IPS-20b (cell line): Measurements from ENCODE around the gene KCNE1.

Experiments
- H3K27ac ChIP-seq: one replicate; pipeline ENCODE4 v1.5.1; 2013; ENCODE audit warnings: low read length
- H3K27me3 ChIP-seq: 2 replicates; pipeline ENCODE4 v1.6.1; 2013; ENCODE audit warnings: mild to moderate bottlenecking, low read length, inconsistent platforms; ENCODE audit not compliant: insufficient read depth
- H3K36me3 ChIP-seq: 2 replicates; pipeline ENCODE4 v1.6.1; 2013; ENCODE audit warnings: low read depth, mild to moderate bottlenecking, inconsistent platforms, low read length, moderate library complexity; ENCODE audit not compliant: insufficient read depth
- H3K4me1 ChIP-seq: 2 replicates; pipeline ENCODE4 v1.6.1; 2013; ENCODE audit warnings: mild to moderate bottlenecking, control low read depth, inconsistent platforms, low read length, moderate library complexity; ENCODE audit not compliant: insufficient read depth
- H3K4me3 ChIP-seq: 2 replicates; pipeline ENCODE4 v1.5.1; 2013; ENCODE audit warnings: mild to moderate bottlenecking, low read length, inconsistent platforms
- H3K9ac ChIP-seq: 2 replicates; pipeline ENCODE4 v1.6.1; 2013; ENCODE audit warnings: low read depth, mild to moderate bottlenecking, inconsistent platforms, low read length, moderate library complexity
- H3K9me3 ChIP-seq: 2 replicates; pipeline ENCODE4 v1.6.1; 2013; ENCODE audit warnings: mild to moderate bottlenecking, low read depth, low read length, inconsistent platforms; ENCODE audit not compliant: insufficient read depth

Gene KCNE1

GRCh38 chr21:34520281-34520680 lies 8.3 kb upstream of the KCNE1 start:
- H3K27ac ChIP-seq, result no peak overlapping the region
- no peaks in the 10 kb centered on the region for H3K9me3 ChIP-seq
- H3K36me3 ChIP-seq, result no peaks in the 10 kb centered on the region
- H3K4me3 ChIP-seq, result no peak overlapping the region
- H3K27me3 ChIP-seq, result peaks cover 12% of the 10 kb centered on the region; the same call in 1 of the 2 replicates
- H3K9ac ChIP-seq, result no peak overlapping the region
- H3K4me1 ChIP-seq, result peaks cover 14% of the 10 kb centered on the region

- peaks cover 10% of the 10 kb centered on the region for H3K4me1 ChIP-seq
- H3K27ac ChIP-seq, result no peak overlapping the region
- H3K9ac ChIP-seq, result no peak overlapping the region
- no peaks in the 10 kb centered on the region for H3K36me3 ChIP-seq
- no peak overlapping the region for H3K4me3 ChIP-seq
- H3K9me3 ChIP-seq, result no peaks in the 10 kb centered on the region
- H3K27me3 ChIP-seq, result peaks cover 6% of the 10 kb centered on the region; the same call in 1 of the 2 replicates
These were observed 7.7 kb upstream of the KCNE1 start for GRCh38 chr21:34519694-34520093.

- peaks cover 7% of the 10 kb centered on the region for H3K4me1 ChIP-seq
- no peak overlapping the region for H3K9ac ChIP-seq
- H3K9me3 ChIP-seq, result no peaks in the 10 kb centered on the region
- no peak overlapping the region for H3K27ac ChIP-seq
- no peak overlapping the region for H3K4me3 ChIP-seq
- no peaks in the 10 kb centered on the region for H3K36me3 ChIP-seq
- H3K27me3 ChIP-seq, result no peaks in the 10 kb centered on the region
These were observed 7.0 kb upstream of the KCNE1 start for GRCh38 chr21:34519016-34519415.

- H3K27ac ChIP-seq, result no peak overlapping the region
- H3K9ac ChIP-seq, result no peak overlapping the region
- no peaks in the 10 kb centered on the region for H3K9me3 ChIP-seq
- H3K4me3 ChIP-seq, result no peak overlapping the region
- no peaks in the 10 kb centered on the region for H3K36me3 ChIP-seq
- H3K4me1 ChIP-seq, result peaks cover 5% of the 10 kb centered on the region
- H3K27me3 ChIP-seq, result no peaks in the 10 kb centered on the region
These were observed 6.3 kb upstream of the KCNE1 start for GRCh38 chr21:34518301-34518700.

- no peaks in the 10 kb centered on the region for H3K36me3 ChIP-seq
- H3K27ac ChIP-seq, result no peak overlapping the region
- H3K9ac ChIP-seq, result no peak overlapping the region
- H3K9me3 ChIP-seq, result no peaks in the 10 kb centered on the region
- no peak overlapping the region for H3K4me3 ChIP-seq
- no peaks in the 10 kb centered on the region for H3K4me1 ChIP-seq
- no peaks in the 10 kb centered on the region for H3K27me3 ChIP-seq
These were observed 5.7 kb upstream of the KCNE1 start for GRCh38 chr21:34517491-34518245.

GRCh38 chr21:34517039-34517438 lies 5.0 kb upstream of the KCNE1 start:
- no peaks in the 10 kb centered on the region for H3K4me1 ChIP-seq
- H3K36me3 ChIP-seq, result no peaks in the 10 kb centered on the region
- H3K27ac ChIP-seq, result no peak overlapping the region
- no peaks in the 10 kb centered on the region for H3K9me3 ChIP-seq
- H3K4me3 ChIP-seq, result no peak overlapping the region
- H3K9ac ChIP-seq, result no peak overlapping the region
- no peaks in the 10 kb centered on the region for H3K27me3 ChIP-seq

- H3K9ac ChIP-seq, result no peak overlapping the region
- H3K36me3 ChIP-seq, result no peaks in the 10 kb centered on the region
- no peaks in the 10 kb centered on the region for H3K9me3 ChIP-seq
- H3K27ac ChIP-seq, result no peak overlapping the region
- H3K27me3 ChIP-seq, result no peaks in the 10 kb centered on the region
- no peak overlapping the region for H3K4me3 ChIP-seq
- H3K4me1 ChIP-seq, result no peaks in the 10 kb centered on the region
These were observed 2.6 kb upstream of the KCNE1 start for GRCh38 chr21:34514576-34515115.

GRCh38 chr21:34513129-34513675 lies 1.2 kb upstream of the KCNE1 start:
- Histone ChIP-seq H3K36me3 (no peaks in the 10 kb centered on the region), H3K27ac (no peak overlapping the region), H3K27me3 (no peaks in the 10 kb centered on the region), H3K9me3 (no peaks in the 10 kb centered on the region), H3K4me1 (no peaks in the 10 kb centered on the region), H3K4me3 (no peak overlapping the region), H3K9ac (no peak overlapping the region)

- Histone ChIP-seq H3K27ac (no peak overlapping the region), H3K4me3 (no peak overlapping the region), H3K27me3 (no peaks in the 10 kb centered on the region), H3K9ac (no peak overlapping the region), H3K36me3 (no peaks in the 10 kb centered on the region), H3K4me1 (no peaks in the 10 kb centered on the region), H3K9me3 (no peaks in the 10 kb centered on the region)
These were observed 829 bp downstream of the KCNE1 start for GRCh38 chr21:34511181-34511580.

GRCh38 chr21:34510148-34511142 lies 1.6 kb downstream of the KCNE1 start:
- Histone ChIP-seq H3K27ac (no peak overlapping the region), H3K4me1 (no peaks in the 10 kb centered on the region), H3K9me3 (no peaks in the 10 kb centered on the region), H3K9ac (no peak overlapping the region), H3K36me3 (no peaks in the 10 kb centered on the region), H3K4me3 (no peak overlapping the region), H3K27me3 (no peaks in the 10 kb centered on the region)

GRCh38 chr21:34509151-34509550 lies 2.9 kb downstream of the KCNE1 start:
- no peak overlapping the region for H3K4me3 ChIP-seq
- no peak overlapping the region for H3K27ac ChIP-seq

More at GRCh38 chr21:34509151-34509550, 2.9 kb downstream of the KCNE1 start:
- H3K9me3 ChIP-seq, result no peaks in the 10 kb centered on the region
- no peaks in the 10 kb centered on the region for H3K4me1 ChIP-seq
- H3K27me3 ChIP-seq, result no peaks in the 10 kb centered on the region
- H3K36me3 ChIP-seq, result no peaks in the 10 kb centered on the region
- H3K9ac ChIP-seq, result no peak overlapping the region
